Fibroblast of pulmonary artery (primary cell): ENCODE measurements around the gene TENM4.

Experiments used
- DNase-seq: peaks from one replicate; pipeline ENCODE4 v3.0.0-alpha.2; 2010; ENCODE audit warnings: low read depth
- H3K4me3 ChIP-seq: replicated peaks from 2 replicates; pipeline ENCODE4 v1.5.1; 2011; ENCODE audit warnings: low read depth, mild to moderate bottlenecking, control low read depth, low read length, moderate library complexity
- CTCF ChIP-seq: IDR thresholded peaks from 2 replicates; pipeline ENCODE4 v1.5.1; 2011; ENCODE audit warnings: mild to moderate bottlenecking, control low read depth, low read length, inconsistent platforms; ENCODE audit errors: missing control alignments

The TENM4 gene

GRCh38 chr11:78977009-78977408, 463.8 kb downstream of the TENM4 start:
- no peak overlapping the region for H3K4me3 ChIP-seq
- DNase-seq, result no peak
- TF ChIP-seq CTCF, result no peak

- no peak overlapping the region for H3K4me3 ChIP-seq
- DNase-seq, result no peak
- TF ChIP-seq CTCF, result no peak
Measured at GRCh38 chr11:78975081-78975480, 465.7 kb downstream of the TENM4 start.

- no peak for TF ChIP-seq CTCF
- H3K4me3 ChIP-seq, result no peak overlapping the region
- no peak for DNase-seq
Measured at GRCh38 chr11:78973876-78974275, 467.0 kb downstream of the TENM4 start.

GRCh38 chr11:78972590-78972989, 468.2 kb downstream of the TENM4 start:
- no peak overlapping the region for H3K4me3 ChIP-seq
- no peak for TF ChIP-seq CTCF
- DNase-seq, result no peak

GRCh38 chr11:78972177-78972576, 468.7 kb downstream of the TENM4 start:
- no peak for DNase-seq
- H3K4me3 ChIP-seq, result no peak overlapping the region
- TF ChIP-seq CTCF, result no peak

GRCh38 chr11:78967811-78968210, 473.0 kb downstream of the TENM4 start:
- no peak for TF ChIP-seq CTCF
- no peak for DNase-seq
- no peak overlapping the region for H3K4me3 ChIP-seq

GRCh38 chr11:78965432-78965831, 475.4 kb downstream of the TENM4 start:
- H3K4me3 ChIP-seq, result no peak overlapping the region
- no peak for TF ChIP-seq CTCF
- no peak for DNase-seq
